Measurements from ENCODE around the gene FAM20A.

Gene FAM20A

DNA sequence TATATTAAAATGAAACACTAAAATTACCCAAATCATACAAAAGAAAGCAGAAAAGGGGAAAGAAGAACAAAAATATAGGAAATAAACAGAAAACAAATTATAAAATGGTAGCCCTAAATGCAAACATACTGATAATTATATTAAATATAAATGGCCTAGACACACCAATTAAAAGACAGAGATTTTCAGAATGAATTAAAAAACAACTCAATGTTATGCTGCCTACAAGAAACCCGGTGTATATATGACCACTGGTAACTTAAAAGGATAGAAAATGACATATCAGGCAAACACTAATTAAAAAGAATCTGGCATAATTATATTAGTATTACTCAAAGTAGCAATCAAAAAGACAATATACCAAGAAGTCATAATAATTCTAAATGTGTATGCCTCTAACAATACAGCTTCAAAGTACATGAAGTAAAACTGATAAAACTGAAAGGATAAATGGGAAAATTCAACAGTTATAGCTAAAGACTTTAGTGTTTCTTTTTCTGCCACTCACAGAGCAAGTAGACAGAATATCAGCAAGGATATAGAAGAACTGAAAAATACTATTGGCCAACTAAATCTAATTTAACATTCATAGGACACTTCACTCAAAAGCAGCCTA is 7.5 kb upstream of the FAM20A start:
- DNase-seq (ENCODE audit: low read depth): no peak

DNA sequence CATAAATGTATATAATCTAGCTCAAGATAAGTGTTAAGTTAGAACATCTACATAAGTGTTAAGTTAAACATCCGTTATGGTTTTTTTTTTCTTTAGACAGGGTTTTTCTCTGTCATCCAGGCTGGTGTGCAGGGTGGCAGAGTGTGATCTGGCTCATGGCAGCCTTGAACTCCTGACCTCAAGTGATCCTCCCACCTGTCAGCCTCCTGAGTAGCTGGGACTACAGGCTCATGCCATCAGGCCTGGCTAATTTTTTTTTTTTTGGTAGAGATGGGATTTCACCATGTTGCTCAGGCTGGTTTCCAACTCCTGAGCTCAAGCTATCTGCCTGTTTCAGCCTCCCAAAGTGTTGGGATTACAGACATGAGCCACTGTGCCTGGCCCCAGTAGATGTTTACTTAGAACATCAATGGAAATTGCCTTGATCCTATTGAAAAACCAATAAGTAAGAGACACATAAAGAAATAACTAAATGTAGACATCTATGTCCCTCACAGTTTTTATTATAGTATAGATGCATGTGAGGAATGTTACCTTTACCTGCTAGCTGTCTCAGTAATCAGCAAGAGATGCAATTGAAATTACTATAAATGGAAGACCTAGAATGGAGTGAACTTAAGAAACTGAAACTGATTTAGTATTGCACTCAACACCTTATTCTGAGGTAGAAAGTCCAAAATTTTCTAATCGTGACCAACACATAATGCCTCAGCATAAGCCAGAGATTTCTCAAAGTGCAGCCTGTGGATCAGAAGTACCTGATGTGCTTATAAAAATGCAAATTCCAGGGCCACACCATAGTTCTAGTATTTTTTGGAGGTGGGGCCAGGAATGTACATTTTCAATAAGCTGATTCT is 5.5 kb upstream of the FAM20A start:
- DNase-seq (ENCODE audit: low read depth): no peak

DNA sequence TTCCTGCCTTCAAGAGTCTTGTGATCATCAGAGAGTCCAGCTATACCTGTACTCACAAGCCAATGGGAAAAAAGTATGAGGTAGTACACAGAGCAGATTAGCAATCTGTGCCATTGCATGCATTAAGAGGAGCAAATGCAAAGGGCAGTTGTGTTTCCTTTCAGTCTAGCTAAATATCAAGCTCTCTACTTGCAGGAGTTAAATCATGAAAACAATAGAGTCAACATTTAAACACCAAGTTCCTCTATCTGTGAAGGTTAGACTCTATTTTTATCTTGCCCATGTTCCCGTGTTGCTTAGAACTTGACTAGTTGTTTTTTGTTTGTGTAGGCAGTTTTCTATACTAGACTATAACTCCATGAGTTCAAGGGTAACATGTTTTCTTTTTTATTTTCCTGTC is 4.7 kb upstream of the FAM20A start:
- DNase-seq (ENCODE audit: low read depth): no peak

DNA sequence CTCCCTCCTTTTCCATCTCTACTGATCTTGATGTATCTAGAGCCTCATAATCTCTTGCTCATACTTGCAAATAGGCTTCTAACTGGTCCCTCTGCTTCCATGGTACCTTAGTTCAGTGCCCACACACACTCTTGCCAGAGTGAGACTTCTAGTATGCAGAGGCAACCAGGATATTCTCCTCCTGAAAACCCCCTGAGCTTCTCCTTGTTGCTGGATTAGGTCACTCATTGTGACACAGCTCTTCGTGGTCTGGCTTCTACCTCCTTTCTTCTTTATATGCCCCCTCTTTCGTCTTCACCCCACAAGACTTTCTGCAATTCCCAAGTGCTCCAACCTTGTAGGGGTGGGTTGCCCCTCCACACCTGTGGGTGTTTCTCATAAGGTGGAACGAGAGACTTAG is 2.5 kb upstream of the FAM20A start:
- DNase-seq (ENCODE audit: low read depth): no peak

DNA sequence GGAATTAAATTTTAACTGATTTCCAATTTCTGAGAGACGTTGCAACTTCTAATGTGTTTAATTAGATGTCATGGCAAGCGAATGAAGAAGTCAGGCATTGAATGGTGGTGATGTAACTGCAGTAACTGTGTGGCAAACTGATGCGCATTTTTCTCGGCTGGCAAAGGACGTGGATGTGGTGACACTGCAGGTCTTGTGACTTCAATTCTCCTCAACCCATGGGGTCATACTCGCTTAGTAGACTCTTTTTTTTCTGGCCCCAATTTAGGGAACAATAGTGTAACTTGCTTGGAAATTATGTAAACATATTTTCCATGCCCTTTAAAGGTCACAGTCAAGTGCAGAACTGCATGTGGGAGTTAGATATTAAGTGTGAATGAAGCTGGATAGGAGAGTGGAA is 1.9 kb upstream of the FAM20A start:
- no peak for DNase-seq (ENCODE audit: low read depth)

DNA sequence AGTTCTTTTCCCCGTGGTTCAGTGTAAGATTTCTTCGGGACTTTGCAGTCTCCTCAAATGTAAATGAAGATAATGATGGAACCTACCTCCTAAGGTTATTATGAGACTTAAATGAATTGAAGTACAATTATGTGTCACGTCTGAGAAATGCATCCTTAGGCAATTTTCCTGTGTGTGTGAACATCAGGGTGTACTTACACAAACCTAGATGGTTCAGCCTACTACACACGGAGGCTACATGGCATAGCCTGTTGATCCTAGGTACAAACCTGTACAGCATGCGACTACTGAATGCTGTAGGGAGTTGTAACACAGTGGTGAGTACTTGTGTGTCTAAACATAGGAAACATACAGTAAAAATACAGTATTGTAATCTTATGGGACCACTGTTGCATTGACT is 1.1 kb upstream of the FAM20A start:
- no peak for DNase-seq (ENCODE audit: low read depth)

DNA sequence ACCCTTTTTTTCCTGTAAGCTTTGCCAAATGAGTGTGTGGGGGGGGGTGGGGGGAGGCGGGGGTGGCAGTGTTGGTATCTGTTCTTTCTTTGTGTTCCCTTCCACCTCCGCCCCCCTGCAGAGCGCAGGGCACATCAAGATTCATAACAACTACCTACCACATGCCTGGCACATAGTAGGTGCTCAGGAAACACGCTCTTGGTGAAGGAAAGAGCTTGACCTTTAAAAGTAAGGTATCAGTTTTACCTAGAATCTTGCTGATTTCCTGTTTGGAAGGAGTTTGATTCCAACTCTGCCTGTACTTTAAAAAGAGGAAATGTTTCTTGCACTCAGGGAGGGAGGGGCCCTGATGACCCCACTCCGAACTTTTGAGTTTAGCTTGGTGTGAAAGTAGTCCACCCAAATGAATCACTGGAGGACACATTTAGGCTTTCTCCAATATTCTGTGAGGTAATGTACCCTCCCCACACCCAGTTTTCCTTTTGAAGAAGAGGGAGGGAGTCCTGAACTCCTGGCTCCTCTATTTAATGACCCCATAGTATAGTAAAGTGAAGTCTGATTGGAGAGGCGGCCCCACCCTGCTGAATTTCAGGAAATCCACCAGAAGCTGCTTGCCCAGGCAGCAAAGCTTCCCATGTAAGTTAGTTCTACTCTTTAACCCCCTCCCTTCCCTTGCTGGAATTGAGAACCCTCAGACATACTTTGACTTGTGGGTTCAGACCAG is 560 bp upstream of the FAM20A start:
- DNase-seq (ENCODE audit: low read depth): no peak

DNA sequence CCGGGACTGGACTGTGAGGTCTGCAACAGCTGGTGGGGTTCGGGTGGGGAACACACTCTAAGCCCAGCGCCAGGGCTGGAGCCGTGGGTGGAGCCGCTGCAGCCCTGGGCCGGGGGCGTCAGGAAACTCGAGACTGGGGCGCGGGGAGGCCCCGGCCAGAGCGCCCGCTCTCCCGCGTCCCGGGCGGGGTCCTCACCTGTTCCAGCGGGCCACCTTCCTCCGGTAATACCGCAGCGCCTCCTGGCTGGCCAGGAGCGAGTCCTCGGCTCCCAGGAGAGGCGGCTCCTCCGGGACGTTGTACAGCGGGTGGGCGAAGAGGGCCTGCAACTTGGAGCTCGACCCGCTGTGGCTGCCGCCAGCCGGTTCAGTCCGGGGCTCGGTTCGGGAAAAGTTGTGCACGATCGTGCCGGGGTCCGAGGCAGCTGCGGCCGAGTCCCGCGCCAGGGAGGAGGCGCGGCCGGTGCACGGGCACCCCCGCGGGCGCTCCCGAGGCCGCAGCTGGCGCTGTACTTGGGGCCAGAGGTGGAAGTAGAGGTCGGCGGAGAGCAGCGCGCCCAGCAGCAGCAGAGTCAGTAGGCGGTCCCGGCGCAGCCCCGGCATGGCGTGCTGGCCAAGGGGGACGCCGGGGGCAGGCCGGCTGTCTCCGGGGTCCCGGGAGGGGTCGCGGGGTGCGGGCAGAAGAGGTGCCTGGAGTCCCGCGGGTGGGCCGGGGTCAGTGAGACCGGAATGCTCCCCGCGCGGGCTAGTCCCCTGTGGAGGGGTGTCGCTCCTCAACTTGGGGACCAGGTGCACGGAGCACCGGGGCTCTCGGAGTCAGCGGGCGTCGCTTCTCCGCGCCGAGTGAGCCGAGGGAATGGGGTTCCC is 868 bp downstream of the FAM20A start:
- DNase-seq (ENCODE audit: low read depth): no peak

DNA sequence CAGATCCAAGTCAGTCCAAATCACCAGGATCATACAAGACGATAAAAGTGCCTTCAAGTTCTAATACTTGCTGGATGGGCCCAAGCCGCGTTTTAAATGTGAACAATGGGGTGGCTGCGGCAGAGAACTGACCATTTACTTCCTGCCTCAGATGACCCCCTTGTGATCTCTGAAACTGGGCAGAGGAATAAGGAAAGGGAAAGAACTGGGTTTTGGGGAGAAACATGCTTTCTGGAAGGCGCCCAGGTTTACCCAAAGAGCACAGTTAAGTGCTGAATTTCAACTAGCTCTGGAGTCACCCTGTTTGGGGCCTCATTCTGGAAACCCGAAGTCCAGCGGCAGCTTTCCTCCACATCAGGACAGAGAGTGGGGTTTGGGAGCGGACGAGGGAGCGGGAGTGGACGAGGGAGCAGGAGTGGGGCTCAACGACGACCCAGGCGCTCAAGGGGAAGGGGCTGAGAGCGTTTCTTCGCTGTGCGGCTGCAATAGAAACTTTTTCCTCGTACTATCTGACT is 1.6 kb downstream of the FAM20A start:
- DNase-seq (ENCODE audit: low read depth): no peak

DNA sequence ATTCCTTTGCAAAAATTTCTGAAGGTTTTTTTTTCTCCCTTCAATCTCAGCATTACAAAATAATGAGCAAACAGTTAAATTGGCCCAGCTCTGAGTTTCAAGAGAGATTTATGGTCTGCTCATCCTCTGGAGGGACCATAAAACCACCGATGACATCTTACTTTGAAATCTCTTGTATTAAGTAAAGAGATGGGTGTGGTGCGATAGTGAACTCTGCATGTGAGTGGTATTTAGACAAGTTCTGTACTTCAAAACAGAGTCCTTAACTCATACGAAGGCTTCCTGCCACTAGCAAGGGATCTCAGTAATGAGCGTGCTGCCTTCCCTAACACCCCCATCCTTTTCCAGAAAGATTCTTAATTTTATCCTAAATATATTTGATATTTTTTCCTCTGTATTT is 2.1 kb downstream of the FAM20A start:
- no peak for DNase-seq (ENCODE audit: low read depth)

DNA sequence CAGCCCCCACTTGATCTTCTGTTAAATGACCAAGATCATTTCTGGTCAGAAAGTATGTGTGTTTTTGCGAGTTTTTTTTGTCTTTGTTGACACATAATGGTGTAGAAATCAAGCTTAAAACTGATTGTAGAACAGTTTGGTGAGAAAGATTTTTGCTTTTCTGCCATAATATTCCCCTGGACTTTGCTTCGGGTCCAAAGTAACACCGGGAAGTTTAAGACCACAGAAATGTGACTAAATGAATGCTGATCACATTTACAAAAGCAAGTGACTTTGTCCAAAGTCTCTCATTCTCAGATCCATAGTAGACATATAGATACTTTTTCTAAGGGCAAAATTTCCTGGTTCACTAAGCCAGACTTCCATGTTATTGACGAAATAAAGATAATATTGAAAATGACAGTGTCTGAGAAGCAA is 2.6 kb downstream of the FAM20A start:
- no peak for DNase-seq (ENCODE audit: low read depth)

DNA sequence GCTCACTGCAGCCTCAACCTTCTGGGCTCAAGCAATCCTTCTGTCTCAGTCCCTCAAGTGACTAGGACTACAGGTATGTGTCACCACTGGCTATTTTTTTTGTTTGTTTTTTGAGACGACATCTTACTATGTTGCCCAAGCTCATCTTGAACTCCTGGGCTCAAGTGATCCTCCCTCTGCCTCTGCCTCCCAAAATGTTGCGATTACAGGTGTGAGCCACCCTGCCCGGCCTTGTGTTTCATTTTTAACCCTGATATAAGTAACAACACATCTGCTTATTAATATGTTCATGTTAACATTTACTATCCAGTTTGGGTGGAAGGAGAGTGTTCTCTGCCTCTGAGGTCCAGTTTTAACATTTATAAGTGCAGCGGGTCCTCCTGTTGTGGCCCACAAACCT is 3.1 kb downstream of the FAM20A start:
- DNase-seq (ENCODE audit: low read depth): no peak

DNA sequence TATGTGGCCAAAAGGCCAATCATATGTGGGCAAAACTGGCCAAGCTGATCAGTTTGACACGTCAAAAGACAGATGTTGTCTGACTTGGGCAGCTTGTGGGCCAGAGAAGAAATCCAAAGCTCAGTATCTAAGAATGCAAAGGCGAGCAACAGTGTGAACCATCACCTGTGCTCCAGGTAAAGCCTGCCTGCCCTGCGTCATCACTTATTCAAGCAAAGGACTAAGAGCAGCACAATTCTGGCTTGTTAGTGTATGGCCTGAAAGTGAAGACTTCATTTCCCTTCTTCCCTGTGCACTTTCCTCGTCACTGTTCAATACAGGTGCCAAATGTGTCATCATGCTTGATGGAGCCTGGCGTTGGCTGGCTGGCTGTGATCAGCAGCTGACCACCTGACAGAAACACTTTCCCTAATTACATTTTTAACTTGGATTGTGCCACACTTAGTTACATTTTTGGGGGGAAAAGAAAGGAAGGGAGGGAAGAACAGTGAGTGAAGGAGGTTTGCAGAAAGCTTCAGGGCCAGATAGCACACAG is 4.7 kb downstream of the FAM20A start:
- DNase-seq (ENCODE audit: low read depth): no peak

DNA sequence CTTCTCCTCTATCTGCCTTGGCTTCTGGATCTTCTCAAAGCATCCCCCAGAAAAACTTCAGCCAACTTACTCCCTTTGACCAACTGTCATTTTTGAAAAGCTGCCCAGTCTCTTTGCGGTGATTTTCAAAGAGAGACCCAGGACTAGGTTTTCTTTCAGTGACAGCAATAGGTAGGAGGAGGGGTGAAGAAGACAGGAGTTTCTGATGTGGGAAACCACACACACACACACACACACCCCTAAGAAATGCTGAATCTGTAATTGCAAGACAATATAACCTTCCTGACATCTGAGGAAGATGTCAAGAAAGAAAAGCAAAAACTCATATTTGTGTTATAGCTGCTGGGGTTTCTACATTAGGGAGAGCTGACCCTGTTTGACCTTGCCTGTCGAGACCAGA is 5.2 kb downstream of the FAM20A start:
- DNase-seq (ENCODE audit: low read depth): no peak

DNA sequence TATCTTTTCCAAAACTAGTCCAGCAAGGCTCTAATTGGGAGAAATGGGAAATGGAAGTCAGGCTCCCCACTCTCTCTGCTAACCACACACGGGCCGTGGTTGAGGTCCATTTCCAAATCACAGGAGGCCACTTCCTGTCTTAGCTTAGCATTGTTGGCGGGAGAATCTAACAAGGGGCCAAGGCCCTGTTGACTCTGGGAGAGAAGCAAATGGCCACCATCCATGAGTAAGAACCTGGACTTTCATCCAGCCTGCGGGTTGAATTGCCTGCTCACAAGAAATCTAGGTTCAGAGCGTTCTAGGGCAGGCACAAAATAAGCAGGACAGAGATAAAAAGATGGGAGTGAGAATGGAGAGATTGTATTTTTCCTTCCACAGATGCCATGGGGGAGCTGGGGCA is 5.7 kb downstream of the FAM20A start:
- DNase-seq (ENCODE audit: low read depth): no peak

DNA sequence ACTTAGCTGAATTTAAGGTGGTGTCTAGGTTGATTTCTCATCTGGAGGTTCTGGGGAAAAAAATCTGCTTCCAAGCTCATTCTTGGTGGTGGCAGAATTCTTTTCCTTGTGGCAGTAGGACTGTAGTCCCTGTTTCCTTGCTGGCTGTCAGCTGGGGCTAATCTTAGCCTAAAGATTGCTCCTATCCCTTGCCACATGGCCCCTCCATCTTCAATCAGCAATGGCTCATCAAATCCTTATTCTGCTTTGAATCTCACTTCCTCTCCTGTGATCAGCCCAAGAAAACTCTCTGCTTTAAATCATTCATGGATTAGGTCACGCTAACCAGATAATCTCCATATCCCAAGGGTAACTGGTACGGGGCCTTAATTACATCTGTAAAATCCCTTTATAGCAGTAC is 6.6 kb downstream of the FAM20A start:
- DNase-seq (ENCODE audit: low read depth): no peak

DNA sequence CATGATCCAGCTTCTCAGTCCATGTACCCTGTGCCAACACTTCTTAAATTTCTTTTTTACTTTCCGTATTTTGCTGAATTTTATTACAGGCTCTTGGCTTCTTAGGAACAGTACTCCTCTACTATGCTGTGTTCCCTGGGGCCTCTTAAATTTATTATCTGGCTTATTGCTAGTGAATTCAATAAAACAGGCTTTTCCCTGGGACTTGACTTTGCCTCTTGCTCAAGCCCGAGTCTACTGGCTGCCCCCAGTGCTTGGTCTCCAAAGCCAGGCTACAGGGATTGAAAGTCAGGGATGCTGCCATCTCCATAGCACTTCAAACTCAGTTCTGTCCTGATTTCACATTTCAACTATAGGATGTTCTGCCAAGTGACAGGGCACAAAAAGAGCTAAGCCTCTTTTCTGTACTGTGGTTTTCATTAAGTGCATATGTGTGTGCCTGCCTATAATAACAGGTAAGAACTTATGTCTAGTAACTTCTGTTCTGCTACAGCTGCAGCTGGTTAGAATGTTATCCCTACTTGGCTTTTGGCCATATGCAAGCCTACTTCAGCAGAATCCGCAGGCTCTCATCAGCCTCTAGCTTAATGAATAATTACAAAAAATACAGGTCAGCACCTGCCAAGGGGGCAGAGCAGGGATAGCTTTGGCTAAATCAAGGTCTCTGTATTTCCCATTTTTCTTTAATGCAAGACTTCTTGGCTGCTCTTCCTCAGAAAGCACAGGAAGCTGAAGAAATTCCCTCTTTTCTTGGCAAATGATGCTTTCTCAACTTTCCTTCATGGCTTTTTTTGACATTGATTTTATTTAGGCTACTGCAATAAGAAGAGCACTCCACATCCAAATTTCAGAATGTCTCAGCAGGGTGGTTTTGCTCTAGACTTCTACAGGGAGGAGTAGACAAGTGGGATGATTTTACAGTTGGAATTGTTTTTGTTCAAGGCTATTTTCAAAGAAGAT is 8.2 kb downstream of the FAM20A start:
- DNase-seq (ENCODE audit: low read depth): no peak

DNA sequence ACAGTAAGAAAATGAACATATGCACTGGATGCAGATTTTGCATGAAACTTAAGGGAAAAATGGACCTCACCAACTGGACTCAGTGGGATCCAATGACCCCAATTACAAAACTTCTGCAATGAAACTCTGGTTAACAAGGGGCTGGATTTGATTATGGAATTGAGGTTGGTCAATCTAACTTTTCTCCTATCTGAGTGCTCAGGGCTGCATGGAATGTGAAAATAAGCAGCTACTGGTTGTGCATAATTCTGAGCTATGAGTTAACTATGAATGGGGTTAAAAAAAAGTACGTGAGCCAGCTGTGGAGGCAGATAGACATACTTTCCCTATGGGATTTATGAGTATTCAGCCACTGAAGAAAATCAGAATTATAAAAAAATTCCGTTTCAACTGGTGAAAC is 9.2 kb downstream of the FAM20A start:
- DNase-seq (ENCODE audit: low read depth): no peak

DNA sequence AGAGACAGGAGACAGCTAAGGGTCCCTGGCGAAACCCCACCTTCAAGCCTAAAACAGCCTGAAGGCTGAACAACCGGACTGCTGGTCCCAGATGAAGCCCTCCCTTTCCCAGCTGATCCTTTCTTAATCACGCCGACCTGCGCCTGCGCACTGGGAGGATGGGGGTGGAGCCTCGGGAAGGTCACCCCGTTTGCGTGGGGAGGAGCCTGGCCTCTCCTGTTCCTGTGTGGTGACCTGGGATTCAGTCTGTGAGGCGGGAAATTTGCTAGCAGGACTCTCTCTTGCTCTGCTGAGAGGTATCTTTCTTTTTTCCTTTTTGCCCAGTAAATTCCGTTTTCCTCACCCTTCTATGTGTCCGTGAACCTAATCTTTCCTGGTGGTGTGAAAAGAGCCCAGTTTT is 9.6 kb downstream of the FAM20A start:
- DNase-seq (ENCODE audit: low read depth): no peak

DNA sequence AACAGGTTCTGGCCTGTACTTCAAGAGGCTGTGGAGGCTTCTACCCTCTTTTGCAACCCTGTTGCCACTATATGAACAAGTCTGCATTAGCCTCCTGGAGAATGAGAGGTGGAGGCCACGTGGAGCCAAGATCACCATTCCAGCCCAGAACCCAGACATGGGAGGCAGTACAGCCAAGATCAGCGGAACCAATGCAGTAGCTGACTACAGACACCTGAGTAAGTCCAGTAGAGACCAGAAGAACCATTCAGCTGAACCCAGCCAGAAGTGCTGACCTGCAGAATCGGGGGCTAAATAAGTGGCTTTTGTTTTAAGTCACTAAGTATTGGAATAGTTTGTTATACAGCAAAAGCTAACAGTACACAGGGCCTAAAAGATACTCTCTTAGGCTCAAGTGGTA is 12.1 kb downstream of the FAM20A start:
- DNase-seq (ENCODE audit: low read depth): no peak

DNA sequence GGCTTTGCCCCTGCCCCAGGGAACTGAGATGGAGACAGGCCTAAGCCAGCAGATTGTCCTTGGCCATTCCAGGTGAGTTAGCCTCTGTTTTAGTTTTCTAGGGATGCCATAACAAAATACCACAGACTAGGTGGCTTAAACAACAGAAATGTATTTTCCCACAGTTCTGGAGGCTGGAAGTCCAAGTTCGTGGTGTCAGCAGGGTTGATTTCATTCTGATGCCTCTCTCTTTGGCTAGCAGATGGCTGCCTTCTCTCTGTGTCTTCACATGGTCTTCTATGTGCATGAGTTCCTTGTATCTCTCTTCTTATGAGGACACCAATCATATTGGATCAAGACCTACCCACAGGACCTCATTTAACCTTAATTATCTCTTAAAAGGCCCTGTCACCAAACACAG is 12.8 kb downstream of the FAM20A start:
- DNase-seq (ENCODE audit: low read depth): no peak

Measured in activated gamma-delta T cell treated with anti-CD3 and anti-CD28 coated beads, Interleukin-2, amount 50 U/mL, for 16 hours (primary cell).